Measurements from ENCODE around the gene PSMC1.

- TF ChIP-seq CTCF (IDR thresholded peaks at IDR 0.05) (no peak), POLR2A (IDR thresholded peaks at IDR 0.05) (peak; percentile 23 to 75)
These were observed 47.1 kb downstream of the PSMC1 start for GRCh38 chr14:90303473-90303872.
